Liver (tissue), 9 donors: ENCODE data around the gene MTMR1. TPM values are rescaled to one million over a fixed set of nuclear protein-coding genes. Genes with fewer than 3 reads are reported as not detected.
A peak's percentile ranks its signal among the peaks of the same experiment; 100 is the strongest.

Source experiments
- DNase-seq: peaks from one replicate; pipeline ENCODE4 v3.0.0-alpha.2; 2017; ENCODE audit warnings: low spot score
- H3K27ac ChIP-seq, 2 donors: one replicate each; pipeline ENCODE4 v1.7.0; 2013; ENCODE audit warnings: inconsistent platforms in 2 of 2, low read length in 2 of 2, control low read depth in 1 of 2, low read depth in 1 of 2, mild to moderate bottlenecking in 1 of 2
- H3K27me3 ChIP-seq, 4 donors: one replicate each; pipeline versions ENCODE4 v1.6.1 to v1.7.0; 2013; ENCODE audit warnings: low read length in 3 of 4, inconsistent platforms in 1 of 4, mild to moderate bottlenecking in 1 of 4, moderate library complexity in 1 of 4; ENCODE audit not compliant: control insufficient read depth in 4 of 4, insufficient read depth in 4 of 4
- H3K36me3 ChIP-seq, 4 donors: one replicate each; pipeline versions ENCODE4 v1.6.1 to v1.7.0; 2013; ENCODE audit warnings: low read length in 3 of 4, mild to moderate bottlenecking in 3 of 4, low read depth in 1 of 4, moderate library complexity in 1 of 4; ENCODE audit not compliant: control insufficient read depth in 4 of 4, insufficient read depth in 3 of 4
- H3K4me1 ChIP-seq, 4 donors: one replicate each; pipeline versions ENCODE4 v1.6.1 to v1.7.0; 2013; ENCODE audit warnings: low read length in 3 of 4, mild to moderate bottlenecking in 3 of 4, moderate library complexity in 1 of 4; ENCODE audit not compliant: control insufficient read depth in 4 of 4, insufficient read depth in 4 of 4
- H3K4me3 ChIP-seq, 3 donors: one replicate each; pipeline versions ENCODE4 v1.6.1 to v1.7.0; 2013; ENCODE audit warnings: low read length in 3 of 3, control low read depth in 1 of 3, low read depth in 1 of 3, mild to moderate bottlenecking in 1 of 3
- H3K9ac ChIP-seq, 2 donors: one replicate each; pipeline ENCODE4 v1.7.0; 2013; ENCODE audit warnings: low read length in 2 of 2, mild to moderate bottlenecking in 2 of 2, moderate library complexity in 2 of 2, control low read depth in 1 of 2, low read depth in 1 of 2
- H3K9me3 ChIP-seq, 4 donors: one replicate each; pipeline versions ENCODE4 v1.6.1 to v1.7.0; 2013; ENCODE audit warnings: low read length in 3 of 4; ENCODE audit not compliant: control insufficient read depth in 4 of 4
- CTCF ChIP-seq: fragments of 150-350 bp; IDR thresholded peaks from 2 replicates; pipeline ENCODE4 v1.5.1; 2017; ENCODE audit warnings: improper control_type of control experiment, low read depth, low read length; ENCODE audit not compliant: missing input control
- EGR1 ChIP-seq, 2 donors: IDR thresholded peaks; 2 replicates each; pipeline ENCODE4 v1.6.1; 2016 to 2018; ENCODE audit warnings: antibody characterized with exemption in 2 of 2, low read depth in 2 of 2
- FOXA1 ChIP-seq: IDR thresholded peaks from 2 replicates; pipeline ENCODE4 v1.6.1; 2016; ENCODE audit warnings: antibody characterized with exemption
- FOXA2 ChIP-seq: IDR thresholded peaks from 2 replicates; pipeline ENCODE4 v1.6.1; 2016; ENCODE audit warnings: antibody characterized with exemption
- HNF4A ChIP-seq, 2 donors: conservative IDR thresholded peaks; 2 replicates each; pipeline ENCODE4 v1.6.1; 2016; ENCODE audit warnings: antibody characterized with exemption in 2 of 2, mild to moderate bottlenecking in 2 of 2
- HNF4G ChIP-seq: IDR thresholded peaks from 2 replicates; pipeline ENCODE4 v1.6.1; 2016; ENCODE audit warnings: antibody characterized with exemption
- NR2F2 ChIP-seq: IDR thresholded peaks from 2 replicates; pipeline ENCODE4 v1.6.1; 2016; ENCODE audit warnings: antibody characterized with exemption
- RAD21 ChIP-seq, 2 donors: IDR thresholded peaks; 2 replicates each; pipeline ENCODE4 v1.6.1; 2016; ENCODE audit warnings: antibody characterized with exemption in 2 of 2, mild to moderate bottlenecking in 2 of 2
- RXRA ChIP-seq, 2 donors: IDR thresholded peaks; 2 replicates each; pipeline ENCODE4 v1.6.1; 2017 to 2018; ENCODE audit warnings: antibody characterized with exemption in 2 of 2, mild to moderate bottlenecking in 1 of 2
- SP1 ChIP-seq: IDR thresholded peaks from 2 replicates; pipeline ENCODE4 v1.6.1; 2018; ENCODE audit warnings: antibody characterized with exemption, mild to moderate bottlenecking
- TAF1 ChIP-seq: conservative IDR thresholded peaks from 2 replicates; pipeline ENCODE4 v1.6.1; 2016; ENCODE audit warnings: antibody characterized with exemption, mild to moderate bottlenecking
- YY1 ChIP-seq: IDR thresholded peaks from 2 replicates; pipeline ENCODE4 v1.6.1; 2016; ENCODE audit warnings: antibody characterized with exemption, mild to moderate bottlenecking
- ZBTB33 ChIP-seq: IDR thresholded peaks from 2 replicates; pipeline ENCODE4 v1.6.1; 2016; ENCODE audit warnings: antibody characterized with exemption
- WGBS: extraction: QIAGEN DNeasy Blood & Tissue Kit; methylation state at CpG from one replicate; pipeline ENCODE4 v1.1.7; 2013; 5-methylcytosine and 5-hydroxymethylcytosine counted together
- polyA plus RNA-seq, 2 donors: library from polyadenylated mRNA; stranded (reverse) in 1 of 2; unstranded in 1 of 2; fragments of 200-250 nt in 1 of 2; fragments of >200 nt in 1 of 2; fragmentation: Nextera tagmentation in 1 of 2; extraction: Ambion mirVana in 1 of 2; gene quantifications; one replicate each; pipeline versions ENCODE4 v1.2.1 to v1.2.3, GENCODE V29; 2013 to 2015
- total RNA-seq, 2 donors: library from RNA; depleted of rRNA; stranded (reverse); fragments of >200 nt; gene quantifications; one replicate each; pipeline ENCODE4 v1.2.3, GENCODE V29; 2014
- TF ChIP-seq, protein P1 (sequence below): IDR thresholded peaks from 2 replicates; pipeline ENCODE4 v1.6.1; 2016; ENCODE audit warnings: antibody characterized with exemption, mild to moderate bottlenecking
- TF ChIP-seq, protein P2 (sequence below): IDR thresholded peaks from 2 replicates; pipeline ENCODE4 v1.6.1; 2016; ENCODE audit warnings: antibody characterized with exemption
- donor health status: healthy.
- donor health status: healthy.
- donor health status: healthy.
- donor health status: healthy.
- donor health status: healthy.

The MTMR1 gene
- total and polyA plus RNA-seq, 4 donors: 2.5 to 13.4 (median 7.8) TPM

- peaks cover 0 to 3% (median 0%) of the 10 kb centered on the region in 4 donors for H3K9me3 ChIP-seq
- peaks cover 0 to 17% (median 10%) of the 10 kb centered on the region in 4 donors for H3K36me3 ChIP-seq
- WGBS: 43% methylated on average over 2 of the region's 2 CpGs
Measured at GRCh38 chrX:150655788-150656187, 37.4 kb upstream of the MTMR1 start.

DNA sequence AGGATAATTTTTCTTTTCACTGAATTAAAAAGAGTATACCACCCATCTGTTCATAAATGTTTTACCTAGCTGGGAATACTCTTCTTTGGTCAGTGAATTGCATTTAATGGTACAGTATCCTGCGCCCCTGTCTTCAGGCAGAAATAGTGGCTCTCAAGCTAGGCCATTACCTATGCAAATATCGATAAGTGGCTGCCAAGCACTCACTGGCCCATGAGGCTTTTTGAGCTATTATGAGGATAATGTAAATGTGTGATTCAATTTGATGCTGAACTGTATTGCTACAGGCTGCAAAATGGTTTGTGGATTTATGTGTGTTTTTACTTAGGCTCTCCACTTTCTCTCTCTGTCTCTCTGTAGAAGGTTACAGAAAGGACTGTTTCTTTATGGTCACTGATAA, 30.1 kb upstream of the MTMR1 start:
- WGBS: 99% methylated on average over 2 of the region's 2 CpGs

More at GRCh38 chrX:150655788-150656187, 37.4 kb upstream of the MTMR1 start:
- H3K27ac ChIP-seq: no peak overlapping the region
- H3K27me3 ChIP-seq: no peaks in the 10 kb centered on the region
- DNase-seq: no peak
- H3K4me1 ChIP-seq: peaks cover 0 to 4% (median 0%) of the 10 kb centered on the region in 4 donors
- TF ChIP-seq RAD21 (IDR thresholded peaks at IDR 0.05) (no peak), ZBTB33 (no peak), RXRA (IDR thresholded peaks at IDR 0.05) (no peak), SP1 (no peak), HNF4A (conservative IDR thresholded peaks at IDR 0.05) (no peak), CTCF (no peak), HNF4G (no peak), TAF1 (no peak), FOXA2 (no peak), NR2F2 (no peak)
- H3K9ac ChIP-seq: no peak overlapping the region
- no peak overlapping the region for H3K4me3 ChIP-seq

GRCh38 chrX:150664290-150664689, 28.9 kb upstream of the MTMR1 start:
- WGBS: 31% methylated on average over 2 of the region's 2 CpGs
- no peak overlapping the region for H3K9ac ChIP-seq
- H3K27ac ChIP-seq: no peak overlapping the region
- peaks cover 1 to 10% (median 5%) of the 10 kb centered on the region in 4 donors for H3K4me1 ChIP-seq
- H3K27me3 ChIP-seq: no peaks in the 10 kb centered on the region
- H3K4me3 ChIP-seq: no peak overlapping the region
- no peak for DNase-seq
- peaks cover 0 to 4% (median 0%) of the 10 kb centered on the region in 4 donors for H3K9me3 ChIP-seq
- peaks cover 0 to 19% (median 14%) of the 10 kb centered on the region in 4 donors for H3K36me3 ChIP-seq
- no peak for TF ChIP-seq EGR1 (IDR thresholded peaks at IDR 0.05; ENCODE audit: low read depth in 2 of 2)
- TF ChIP-seq FOXA1: no peak
- TF ChIP-seq NR2F2: no peak
- peak in 1 of 2 donors; percentile 15 for TF ChIP-seq RAD21 (IDR thresholded peaks at IDR 0.05)
- TF ChIP-seq FOXA2: no peak
- no peak for TF ChIP-seq CTCF
- peak; percentile 51 for TF ChIP-seq ZBTB33
- peak; percentile 39 to 71 for TF ChIP-seq RXRA (IDR thresholded peaks at IDR 0.05)
- TF ChIP-seq, protein P1, sequence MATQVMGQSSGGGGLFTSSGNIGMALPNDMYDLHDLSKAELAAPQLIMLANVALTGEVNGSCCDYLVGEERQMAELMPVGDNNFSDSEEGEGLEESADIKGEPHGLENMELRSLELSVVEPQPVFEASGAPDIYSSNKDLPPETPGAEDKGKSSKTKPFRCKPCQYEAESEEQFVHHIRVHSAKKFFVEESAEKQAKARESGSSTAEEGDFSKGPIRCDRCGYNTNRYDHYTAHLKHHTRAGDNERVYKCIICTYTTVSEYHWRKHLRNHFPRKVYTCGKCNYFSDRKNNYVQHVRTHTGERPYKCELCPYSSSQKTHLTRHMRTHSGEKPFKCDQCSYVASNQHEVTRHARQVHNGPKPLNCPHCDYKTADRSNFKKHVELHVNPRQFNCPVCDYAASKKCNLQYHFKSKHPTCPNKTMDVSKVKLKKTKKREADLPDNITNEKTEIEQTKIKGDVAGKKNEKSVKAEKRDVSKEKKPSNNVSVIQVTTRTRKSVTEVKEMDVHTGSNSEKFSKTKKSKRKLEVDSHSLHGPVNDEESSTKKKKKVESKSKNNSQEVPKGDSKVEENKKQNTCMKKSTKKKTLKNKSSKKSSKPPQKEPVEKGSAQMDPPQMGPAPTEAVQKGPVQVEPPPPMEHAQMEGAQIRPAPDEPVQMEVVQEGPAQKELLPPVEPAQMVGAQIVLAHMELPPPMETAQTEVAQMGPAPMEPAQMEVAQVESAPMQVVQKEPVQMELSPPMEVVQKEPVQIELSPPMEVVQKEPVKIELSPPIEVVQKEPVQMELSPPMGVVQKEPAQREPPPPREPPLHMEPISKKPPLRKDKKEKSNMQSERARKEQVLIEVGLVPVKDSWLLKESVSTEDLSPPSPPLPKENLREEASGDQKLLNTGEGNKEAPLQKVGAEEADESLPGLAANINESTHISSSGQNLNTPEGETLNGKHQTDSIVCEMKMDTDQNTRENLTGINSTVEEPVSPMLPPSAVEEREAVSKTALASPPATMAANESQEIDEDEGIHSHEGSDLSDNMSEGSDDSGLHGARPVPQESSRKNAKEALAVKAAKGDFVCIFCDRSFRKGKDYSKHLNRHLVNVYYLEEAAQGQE: no peak
- TF ChIP-seq, protein P2, sequence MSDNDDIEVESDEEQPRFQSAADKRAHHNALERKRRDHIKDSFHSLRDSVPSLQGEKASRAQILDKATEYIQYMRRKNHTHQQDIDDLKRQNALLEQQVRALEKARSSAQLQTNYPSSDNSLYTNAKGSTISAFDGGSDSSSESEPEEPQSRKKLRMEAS: peak; percentile 40
- TF ChIP-seq HNF4A (conservative IDR thresholded peaks at IDR 0.05): peak; percentile 25 to 66
- TF ChIP-seq TAF1: no peak
- no peak for TF ChIP-seq SP1

More for the DNA sequence above, 30.1 kb upstream of the MTMR1 start:
- Histone ChIP-seq H3K27ac (no peak overlapping the region), H3K9me3 (peaks cover 0 to 4% (median 0%) of the 10 kb centered on the region in 4 donors), H3K9ac (no peak overlapping the region), H3K36me3 (peaks cover 0 to 19% (median 14%) of the 10 kb centered on the region in 4 donors), H3K27me3 (no peaks in the 10 kb centered on the region), H3K4me3 (no peak overlapping the region), H3K4me1 (peaks cover 1 to 10% (median 5%) of the 10 kb centered on the region in 4 donors)
- TF ChIP-seq YY1 (no peak), EGR1 (IDR thresholded peaks at IDR 0.05; ENCODE audit: low read depth in 2 of 2) (no peak)
- DNase-seq: no peak
